HG02884 (cell line): Measurements from ENCODE around the gene IL7R.

ENCODE experiments used
- ATAC-seq: cut with Tn5 transposase; IDR thresholded peaks from one replicate; pipeline ENCODE4 v1.9.1; 2021; ENCODE audit warnings: mild to moderate bottlenecking, moderate library complexity; ENCODE audit not compliant: unreplicated experiment

Gene IL7R

GRCh38 chr5:35903631-35904203 lies 47.0 kb downstream of the IL7R start:
- ATAC-seq: no peak

GRCh38 chr5:35904443-35905132 lies 47.9 kb downstream of the IL7R start:
- peak; percentile 57 for ATAC-seq

GRCh38 chr5:35908228-35908627 lies 51.5 kb downstream of the IL7R start:
- ATAC-seq: no peak

- no peak for ATAC-seq
Observed at GRCh38 chr5:35908814-35909213, 52.1 kb downstream of the IL7R start.

GRCh38 chr5:35919191-35919590 lies 62.5 kb downstream of the IL7R start:
- no peak for ATAC-seq

- no peak for ATAC-seq
Observed at GRCh38 chr5:35920890-35921289, 64.2 kb downstream of the IL7R start.

- ATAC-seq: no peak
Observed at GRCh38 chr5:35921930-35922329, 65.2 kb downstream of the IL7R start.

GRCh38 chr5:35922468-35922867 lies 65.8 kb downstream of the IL7R start:
- ATAC-seq: no peak

- ATAC-seq: no peak
Observed at GRCh38 chr5:35924122-35924949, 67.6 kb downstream of the IL7R start.

- peak; percentile 87 for ATAC-seq
Observed at GRCh38 chr5:35924950-35925722, 68.4 kb downstream of the IL7R start.

- peak; percentile 51 for ATAC-seq
Observed at GRCh38 chr5:35926389-35927051, 69.8 kb downstream of the IL7R start.
